HepG2 (cell line): ENCODE data around the gene MADCAM1. TPM values are rescaled to one million over a fixed set of nuclear protein-coding genes. Genes with fewer than 3 reads are reported as not detected.
A peak's percentile ranks its signal among the peaks of the same experiment; 100 is the strongest.

Source experiments
- CBX2 ChIP-seq, 2 experiments: fragments of 200-600 bp in 1 of 2; sonication (generic); formaldehyde crosslinking in 1 of 2; IDR thresholded peaks; 2 replicates each; pipeline versions ENCODE4 v1.7.0 to v1.8.1; 2018 to 2022; ENCODE audit warnings: low read depth in 2 of 2, low read length in 1 of 2, mild to moderate bottlenecking in 1 of 2, missing genetic modification reagents in 1 of 2
- FOXA3 ChIP-seq: IDR thresholded peaks from 2 replicates; pipeline ENCODE4 v1.6.1; 2016; ENCODE audit warnings: missing genetic modification reagents, missing compliant biosample characterization
- GABPA ChIP-seq, 2 experiments: IDR thresholded peaks; 2 replicates each; pipeline ENCODE4 v1.6.1; 2011 to 2016; ENCODE audit warnings: low read depth in 2 of 2, low read length in 1 of 2, missing biosample characterization in 1 of 2, missing genetic modification characterization in 1 of 2
- KAT2B ChIP-seq: fragments of 150-350 bp; IDR thresholded peaks from 2 replicates; pipeline ENCODE4 v1.6.1; 2014; ENCODE audit warnings: low read depth, low read length, borderline replicate concordance
- RCOR2 ChIP-seq: IDR thresholded peaks from 2 replicates; pipeline ENCODE4 v1.6.1; 2016; ENCODE audit warnings: missing biosample characterization, missing genetic modification reagents
- RXRA ChIP-seq: sonication (generic); formaldehyde crosslinking; IDR thresholded peaks from 2 replicates; pipeline ENCODE4 v1.5.1; 2020; ENCODE audit warnings: missing genetic modification reagents
- STAT5B ChIP-seq: sonication (generic); formaldehyde crosslinking; IDR thresholded peaks from 2 replicates; pipeline ENCODE4 v1.4.0; 2020; ENCODE audit warnings: missing genetic modification reagents
- TCF12 ChIP-seq, 2 experiments: fragments of 450-650 bp in 1 of 2; sonication (generic) in 1 of 2; formaldehyde crosslinking in 1 of 2; IDR thresholded peaks; 2 replicates each; pipeline versions ENCODE4 v1.6.1 to v1.8.0; 2017 to 2022; ENCODE audit warnings: antibody characterized with exemption in 1 of 2, mild to moderate bottlenecking in 1 of 2, missing genetic modification reagents in 1 of 2, moderate library complexity in 1 of 2
- WIZ ChIP-seq: sonication (generic); formaldehyde crosslinking; IDR thresholded peaks from 2 replicates; pipeline ENCODE4 v1.5.1; 2020; ENCODE audit warnings: mild to moderate bottlenecking, missing genetic modification reagents
- ZBTB14 ChIP-seq: sonication (generic); formaldehyde crosslinking; IDR thresholded peaks from 2 replicates; pipeline ENCODE4 v1.4.0; 2020; ENCODE audit warnings: missing genetic modification reagents
- ZNF333 ChIP-seq: sonication (generic); formaldehyde crosslinking; IDR thresholded peaks from 2 replicates; pipeline ENCODE4 v1.4.0; 2020; ENCODE audit warnings: mild to moderate bottlenecking, missing genetic modification reagents, borderline replicate concordance
- ZNF33A ChIP-seq: sonication (generic); formaldehyde crosslinking; IDR thresholded peaks from 2 replicates; pipeline ENCODE4 v1.5.1; 2020; ENCODE audit warnings: missing genetic modification reagents, mild to moderate bottlenecking, moderate library complexity, borderline replicate concordance
- ZNF510 ChIP-seq: sonication (generic); formaldehyde crosslinking; IDR thresholded peaks from 2 replicates; pipeline ENCODE4 v1.4.0; 2020; ENCODE audit warnings: low read depth, mild to moderate bottlenecking, missing genetic modification reagents
- ZNF546 ChIP-seq: sonication (generic); formaldehyde crosslinking; conservative IDR thresholded peaks from 2 replicates; pipeline ENCODE4 v1.8.1; 2023; ENCODE audit warnings: mild to moderate bottlenecking, missing genetic modification reagents
- ZNF75D ChIP-seq: sonication (generic); formaldehyde crosslinking; IDR thresholded peaks from 2 replicates; pipeline ENCODE4 v1.8.1; 2023; ENCODE audit warnings: missing genetic modification reagents, mild to moderate bottlenecking, borderline replicate concordance
- ZSCAN29 ChIP-seq: sonication (generic); formaldehyde crosslinking; conservative IDR thresholded peaks from 2 replicates; pipeline ENCODE4 v1.4.0; 2020; ENCODE audit warnings: mild to moderate bottlenecking, missing genetic modification reagents
- polyA plus RNA-seq, 8 experiments: library from polyadenylated mRNA; depleted of rRNA in 3 of 8; stranded (reverse) in 7 of 8; unstranded in 1 of 8; fragments of >200 nt; fragmentation: Illumina TruSeq in 4 of 8; extraction: Trizol in 4 of 8; gene quantifications; 2 replicates each; pipeline versions ENCODE4 v1.2.1 to v1.2.3, GENCODE V29; 2011 to 2016; ENCODE audit warnings: low read depth in 4 of 8, missing spikeins in 1 of 8, mixed read lengths in 1 of 8; ENCODE audit not compliant: insufficient read depth in 1 of 8
- total RNA-seq, 5 experiments: library from RNA; depleted of rRNA; stranded (reverse); fragments of >200 nt; fragmentation: Illumina TruSeq; extraction: Trizol; gene quantifications; 2 replicates each; pipeline ENCODE4 v1.2.3, GENCODE V29; 2016; ENCODE audit warnings: low read depth in 1 of 5
- TF ChIP-seq, protein P1 (sequence below): sonication (generic); formaldehyde crosslinking; IDR thresholded peaks from 2 replicates; pipeline ENCODE4 v1.5.0; 2020; ENCODE audit warnings: missing genetic modification reagents
- TF ChIP-seq, protein P2 (sequence below): sonication (generic); formaldehyde crosslinking; IDR thresholded peaks from 2 replicates; pipeline ENCODE4 v1.4.0; 2020; ENCODE audit warnings: missing genetic modification reagents
- TF ChIP-seq, protein P3 (sequence below), 2 experiments: IDR thresholded peaks; 2 replicates each; pipeline ENCODE4 v1.6.1; 2011 to 2012; ENCODE audit warnings: low read length in 2 of 2, borderline replicate concordance in 1 of 2, low read depth in 1 of 2, mild to moderate bottlenecking in 1 of 2, moderate library complexity in 1 of 2

Gene MADCAM1
- total and polyA plus RNA-seq, 2 of the 13 experiments (the other 11 are each of a cell fraction or from before 2014, with no cell fraction given), result 0.29 to 0.33 TPM

GRCh38 chr19:461721-462551 is 34.4 kb upstream of the MADCAM1 start (continued):
- TF ChIP-seq ZBTB14 (CRISPR knock-in tag), result peak; percentile 83
- TF ChIP-seq ZNF546 (CRISPR knock-in tag), result no peak
- no peak for TF ChIP-seq GABPA (IDR thresholded peaks at IDR 0.05; ENCODE audit: low read depth, low read length)
- TF ChIP-seq GABPA (CRISPR knock-in tag; IDR thresholded peaks at IDR 0.05; ENCODE audit: low read depth), result no peak
- peak; percentile 62; the same call in 1 of the 2 replicates for TF ChIP-seq KAT2B
- peak; percentile 42 for TF ChIP-seq RXRA
- TF ChIP-seq, protein P1, sequence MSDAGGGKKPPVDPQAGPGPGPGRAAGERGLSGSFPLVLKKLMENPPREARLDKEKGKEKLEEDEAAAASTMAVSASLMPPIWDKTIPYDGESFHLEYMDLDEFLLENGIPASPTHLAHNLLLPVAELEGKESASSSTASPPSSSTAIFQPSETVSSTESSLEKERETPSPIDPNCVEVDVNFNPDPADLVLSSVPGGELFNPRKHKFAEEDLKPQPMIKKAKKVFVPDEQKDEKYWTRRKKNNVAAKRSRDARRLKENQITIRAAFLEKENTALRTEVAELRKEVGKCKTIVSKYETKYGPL (CRISPR knock-in tag), result no peak
- 0 out of 2 replicates have a peak, but pooled peaks have one; percentile 57 for TF ChIP-seq ZSCAN29
- no peak for TF ChIP-seq TCF12 (IDR thresholded peaks at IDR 0.05)
- TF ChIP-seq TCF12 (CRISPR knock-in tag; IDR thresholded peaks at IDR 0.05), result 0 out of 2 replicates have a peak, but pooled peaks have one; percentile 60
- TF ChIP-seq CBX2 (IDR thresholded peaks at IDR 0.05; ENCODE audit: low read depth, low read length), result no peak
- TF ChIP-seq CBX2 (CRISPR knock-in tag; IDR thresholded peaks at IDR 0.05; ENCODE audit: low read depth), result no peak
- no peak for TF ChIP-seq ZNF33A (CRISPR knock-in tag)
- no peak for TF ChIP-seq ZNF75D (CRISPR knock-in tag)
- TF ChIP-seq, protein P2, sequence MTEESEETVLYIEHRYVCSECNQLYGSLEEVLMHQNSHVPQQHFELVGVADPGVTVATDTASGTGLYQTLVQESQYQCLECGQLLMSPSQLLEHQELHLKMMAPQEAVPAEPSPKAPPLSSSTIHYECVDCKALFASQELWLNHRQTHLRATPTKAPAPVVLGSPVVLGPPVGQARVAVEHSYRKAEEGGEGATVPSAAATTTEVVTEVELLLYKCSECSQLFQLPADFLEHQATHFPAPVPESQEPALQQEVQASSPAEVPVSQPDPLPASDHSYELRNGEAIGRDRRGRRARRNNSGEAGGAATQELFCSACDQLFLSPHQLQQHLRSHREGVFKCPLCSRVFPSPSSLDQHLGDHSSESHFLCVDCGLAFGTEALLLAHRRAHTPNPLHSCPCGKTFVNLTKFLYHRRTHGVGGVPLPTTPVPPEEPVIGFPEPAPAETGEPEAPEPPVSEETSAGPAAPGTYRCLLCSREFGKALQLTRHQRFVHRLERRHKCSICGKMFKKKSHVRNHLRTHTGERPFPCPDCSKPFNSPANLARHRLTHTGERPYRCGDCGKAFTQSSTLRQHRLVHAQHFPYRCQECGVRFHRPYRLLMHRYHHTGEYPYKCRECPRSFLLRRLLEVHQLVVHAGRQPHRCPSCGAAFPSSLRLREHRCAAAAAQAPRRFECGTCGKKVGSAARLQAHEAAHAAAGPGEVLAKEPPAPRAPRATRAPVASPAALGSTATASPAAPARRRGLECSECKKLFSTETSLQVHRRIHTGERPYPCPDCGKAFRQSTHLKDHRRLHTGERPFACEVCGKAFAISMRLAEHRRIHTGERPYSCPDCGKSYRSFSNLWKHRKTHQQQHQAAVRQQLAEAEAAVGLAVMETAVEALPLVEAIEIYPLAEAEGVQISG (CRISPR knock-in tag), result peak; percentile 79
- no peak for TF ChIP-seq WIZ (CRISPR knock-in tag)
- TF ChIP-seq ZNF333 (CRISPR knock-in tag), result no peak
- 0 out of 2 replicates have a peak, but pooled peaks have one; percentile 23 for TF ChIP-seq RCOR2
- peak; percentile 66; the same call in 1 of the 2 replicates for TF ChIP-seq FOXA3 (CRISPR knock-in tag)
- TF ChIP-seq, protein P3, sequence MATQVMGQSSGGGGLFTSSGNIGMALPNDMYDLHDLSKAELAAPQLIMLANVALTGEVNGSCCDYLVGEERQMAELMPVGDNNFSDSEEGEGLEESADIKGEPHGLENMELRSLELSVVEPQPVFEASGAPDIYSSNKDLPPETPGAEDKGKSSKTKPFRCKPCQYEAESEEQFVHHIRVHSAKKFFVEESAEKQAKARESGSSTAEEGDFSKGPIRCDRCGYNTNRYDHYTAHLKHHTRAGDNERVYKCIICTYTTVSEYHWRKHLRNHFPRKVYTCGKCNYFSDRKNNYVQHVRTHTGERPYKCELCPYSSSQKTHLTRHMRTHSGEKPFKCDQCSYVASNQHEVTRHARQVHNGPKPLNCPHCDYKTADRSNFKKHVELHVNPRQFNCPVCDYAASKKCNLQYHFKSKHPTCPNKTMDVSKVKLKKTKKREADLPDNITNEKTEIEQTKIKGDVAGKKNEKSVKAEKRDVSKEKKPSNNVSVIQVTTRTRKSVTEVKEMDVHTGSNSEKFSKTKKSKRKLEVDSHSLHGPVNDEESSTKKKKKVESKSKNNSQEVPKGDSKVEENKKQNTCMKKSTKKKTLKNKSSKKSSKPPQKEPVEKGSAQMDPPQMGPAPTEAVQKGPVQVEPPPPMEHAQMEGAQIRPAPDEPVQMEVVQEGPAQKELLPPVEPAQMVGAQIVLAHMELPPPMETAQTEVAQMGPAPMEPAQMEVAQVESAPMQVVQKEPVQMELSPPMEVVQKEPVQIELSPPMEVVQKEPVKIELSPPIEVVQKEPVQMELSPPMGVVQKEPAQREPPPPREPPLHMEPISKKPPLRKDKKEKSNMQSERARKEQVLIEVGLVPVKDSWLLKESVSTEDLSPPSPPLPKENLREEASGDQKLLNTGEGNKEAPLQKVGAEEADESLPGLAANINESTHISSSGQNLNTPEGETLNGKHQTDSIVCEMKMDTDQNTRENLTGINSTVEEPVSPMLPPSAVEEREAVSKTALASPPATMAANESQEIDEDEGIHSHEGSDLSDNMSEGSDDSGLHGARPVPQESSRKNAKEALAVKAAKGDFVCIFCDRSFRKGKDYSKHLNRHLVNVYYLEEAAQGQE (IDR thresholded peaks at IDR 0.05; ENCODE audit: borderline replicate concordance in 1 of 2, low read depth in 1 of 2, low read length in 2 of 2), result no peak
- TF ChIP-seq ZNF510, result no peak
- 0 out of 2 replicates have a peak, but pooled peaks have one; percentile 68 for TF ChIP-seq STAT5B (CRISPR knock-in tag)
